B cell (primary cell): ENCODE measurements around the gene UAP1L1.

Source experiments
- CTCF ChIP-seq: fragments of 200-600 bp; IDR thresholded peaks from one replicate; pipeline ENCODE4 v1.8.0; 2022; ENCODE audit warnings: antibody characterized with exemption, mild to moderate bottlenecking
- EZH2 ChIP-seq: IDR thresholded peaks from 2 replicates; pipeline ENCODE4 v1.6.1; 2012; ENCODE audit warnings: borderline replicate concordance, low read depth, mild to moderate bottlenecking, moderate library complexity, low read length; ENCODE audit not compliant: insufficient read depth, poor library complexity, severe bottlenecking

- TF ChIP-seq CTCF (no peak), EZH2 (no peak)
Measured at GRCh38 chr9:137035937-137036336, 41.4 kb upstream of the UAP1L1 start.
